Measurements from ENCODE around the gene KDM2A.

Gene KDM2A

DNA sequence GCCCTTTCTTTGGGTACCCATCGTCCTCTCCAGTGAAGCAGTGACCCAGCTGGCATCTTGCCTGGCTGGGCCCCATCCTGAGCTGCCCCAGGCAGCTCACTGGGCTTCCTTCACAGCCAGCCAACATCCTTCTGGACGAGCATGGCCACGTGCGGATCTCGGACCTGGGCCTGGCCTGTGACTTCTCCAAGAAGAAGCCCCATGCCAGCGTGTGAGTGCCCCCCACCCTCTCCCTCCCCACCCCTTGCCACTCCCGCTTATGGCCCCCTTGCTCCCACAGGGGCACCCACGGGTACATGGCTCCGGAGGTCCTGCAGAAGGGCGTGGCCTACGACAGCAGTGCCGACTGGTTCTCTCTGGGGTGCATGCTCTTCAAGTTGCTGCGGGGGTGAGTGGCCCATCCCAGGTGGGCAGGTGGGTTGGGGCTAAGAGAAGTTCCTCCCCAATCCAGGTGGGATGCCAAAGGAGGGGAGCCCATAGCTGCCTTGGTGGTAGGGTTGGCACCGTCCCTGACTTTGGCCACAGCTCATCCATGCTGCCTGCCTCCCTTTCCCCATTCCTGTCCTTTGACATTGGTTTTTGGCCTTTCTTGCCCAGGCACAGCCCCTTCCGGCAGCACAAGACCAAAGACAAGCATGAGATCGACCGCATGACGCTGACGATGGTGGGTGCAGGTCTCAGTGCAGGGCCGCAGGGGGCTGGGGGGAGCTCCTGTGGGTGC lies 163.3 kb downstream of the KDM2A start:
- H3K4me3 ChIP-seq (ENCODE audit: extremely low read depth, insufficient read depth, low read length, poor library complexity, severe bottlenecking), result no peak overlapping the region
- H3K36me3 ChIP-seq (ENCODE audit: control insufficient read depth, insufficient read depth, low read length), result peaks cover 85% of the 10 kb centered on the region
- H3K27ac ChIP-seq (ENCODE audit: low read depth, low read length, severe bottlenecking), result no peak overlapping the region

DNA sequence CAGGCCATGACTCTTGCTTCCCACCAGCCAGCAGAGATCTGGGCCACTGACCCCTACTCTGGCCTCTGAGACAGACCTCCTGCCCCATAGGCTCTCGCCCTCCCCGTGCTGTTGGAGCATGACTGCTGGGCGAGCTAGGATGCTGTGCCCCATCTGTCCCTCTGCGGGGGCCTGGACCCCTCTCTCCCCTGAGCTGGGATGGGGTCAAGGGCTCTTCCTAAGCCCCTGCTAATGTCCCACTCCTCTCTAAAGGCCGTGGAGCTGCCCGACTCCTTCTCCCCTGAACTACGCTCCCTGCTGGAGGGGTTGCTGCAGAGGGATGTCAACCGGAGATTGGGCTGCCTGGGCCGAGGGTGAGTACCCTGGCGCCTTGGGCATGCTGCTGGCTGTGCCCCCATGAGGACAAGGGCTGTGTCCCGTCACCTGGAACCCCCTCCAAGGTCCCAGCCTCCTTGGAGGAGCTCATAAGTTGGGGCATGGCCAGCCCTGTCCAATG lies 163.9 kb downstream of the KDM2A start:
- no peak overlapping the region for H3K4me3 ChIP-seq (ENCODE audit: extremely low read depth, insufficient read depth, low read length, poor library complexity, severe bottlenecking)
- WGBS, 2 experiments (ENCODE audit: insufficient coverage in 2 of 2), result 95 to 96% methylated on average over 9 to 11 of the region's 11 CpGs
- no peak overlapping the region for H3K27ac ChIP-seq (ENCODE audit: low read depth, low read length, severe bottlenecking)
- peaks cover 82% of the 10 kb centered on the region for H3K36me3 ChIP-seq (ENCODE audit: control insufficient read depth, insufficient read depth, low read length)
- no peaks in the 10 kb centered on the region for H3K9me3 ChIP-seq (ENCODE audit: control insufficient read depth, low read length)
- peaks cover 6% of the 10 kb centered on the region for H3K4me1 ChIP-seq (ENCODE audit: control insufficient read depth, insufficient read depth, low read length, poor library complexity, severe bottlenecking)

More for the DNA sequence above, 163.3 kb downstream of the KDM2A start:
- Histone ChIP-seq H3K9me3 (ENCODE audit: control insufficient read depth, low read length) (no peaks in the 10 kb centered on the region), H3K4me1 (ENCODE audit: control insufficient read depth, insufficient read depth, low read length, poor library complexity, severe bottlenecking) (peaks cover 8% of the 10 kb centered on the region)
- WGBS, 2 experiments (ENCODE audit: insufficient coverage in 2 of 2), result 96 to 97% methylated on average over 15 to 18 of the region's 20 CpGs

DNA sequence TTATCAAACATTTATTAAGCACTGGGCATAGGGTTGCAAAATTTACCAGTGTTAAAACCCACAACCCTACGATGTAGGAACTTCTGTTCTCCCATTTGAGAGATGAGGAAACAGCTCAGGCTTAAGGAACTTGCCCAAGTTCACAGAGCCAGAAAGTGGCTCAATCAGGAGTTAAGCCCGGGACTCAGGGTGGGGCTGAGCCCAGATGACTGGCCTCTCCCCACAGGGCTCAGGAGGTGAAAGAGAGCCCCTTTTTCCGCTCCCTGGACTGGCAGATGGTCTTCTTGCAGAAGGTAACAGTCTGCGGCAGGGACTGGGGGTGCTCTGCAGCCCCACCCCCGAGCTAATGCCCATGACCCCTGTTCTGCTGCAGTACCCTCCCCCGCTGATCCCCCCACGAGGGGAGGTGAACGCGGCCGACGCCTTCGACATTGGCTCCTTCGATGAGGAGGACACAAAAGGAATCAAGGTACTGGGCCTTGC lies 164.5 kb downstream of the KDM2A start:
- no peak overlapping the region for H3K4me3 ChIP-seq (ENCODE audit: extremely low read depth, insufficient read depth, low read length, poor library complexity, severe bottlenecking)
- H3K27ac ChIP-seq (ENCODE audit: low read depth, low read length, severe bottlenecking), result no peak overlapping the region
- H3K36me3 ChIP-seq (ENCODE audit: control insufficient read depth, insufficient read depth, low read length), result peaks cover 80% of the 10 kb centered on the region
- WGBS, 2 experiments (ENCODE audit: insufficient coverage in 2 of 2), result 97% methylated on average over 13 of the region's 13 CpGs
- peaks cover 10% of the 10 kb centered on the region for H3K4me1 ChIP-seq (ENCODE audit: control insufficient read depth, insufficient read depth, low read length, poor library complexity, severe bottlenecking)
- H3K9me3 ChIP-seq (ENCODE audit: control insufficient read depth, low read length), result no peaks in the 10 kb centered on the region

DNA sequence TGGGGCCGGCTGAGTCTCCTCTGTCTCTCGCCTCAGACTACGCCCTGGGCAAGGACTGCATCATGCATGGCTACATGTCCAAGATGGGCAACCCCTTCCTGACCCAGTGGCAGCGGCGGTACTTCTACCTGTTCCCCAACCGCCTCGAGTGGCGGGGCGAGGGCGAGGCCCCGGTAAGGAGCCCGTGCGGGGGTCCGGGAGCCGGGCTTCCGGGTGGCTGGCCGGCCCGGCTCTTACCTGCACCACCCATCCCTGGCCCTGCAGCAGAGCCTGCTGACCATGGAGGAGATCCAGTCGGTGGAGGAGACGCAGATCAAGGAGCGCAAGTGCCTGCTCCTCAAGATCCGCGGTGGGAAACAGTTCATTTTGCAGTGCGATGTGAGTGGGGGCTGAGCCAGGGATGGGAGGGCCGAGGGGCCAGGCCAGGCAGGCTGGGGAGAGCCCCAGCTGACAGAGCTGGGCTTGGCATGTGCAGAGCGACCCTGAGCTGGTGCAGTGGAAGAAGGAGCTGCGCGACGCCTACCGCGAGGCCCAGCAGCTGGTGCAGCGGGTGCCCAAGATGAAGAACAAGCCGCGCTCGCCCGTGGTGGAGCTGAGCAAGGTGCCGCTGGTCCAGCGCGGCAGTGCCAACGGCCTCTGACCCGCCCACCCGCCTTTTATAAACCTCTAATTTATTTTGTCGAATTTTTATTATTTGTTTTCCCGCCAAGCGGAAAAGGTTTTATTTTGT lies 165.9 kb downstream of the KDM2A start:
- H3K4me1 ChIP-seq (ENCODE audit: control insufficient read depth, insufficient read depth, low read length, poor library complexity, severe bottlenecking), result peaks cover 12% of the 10 kb centered on the region
- no peak overlapping the region for H3K27ac ChIP-seq (ENCODE audit: low read depth, low read length, severe bottlenecking)
- no peaks in the 10 kb centered on the region for H3K9me3 ChIP-seq (ENCODE audit: control insufficient read depth, low read length)
- no peak overlapping the region for H3K4me3 ChIP-seq (ENCODE audit: extremely low read depth, insufficient read depth, low read length, poor library complexity, severe bottlenecking)
- 94% methylated on average over 35 to 43 of the region's 45 CpGs for WGBS, 2 experiments (ENCODE audit: insufficient coverage in 2 of 2)
- peaks cover 65% of the 10 kb centered on the region for H3K36me3 ChIP-seq (ENCODE audit: control insufficient read depth, insufficient read depth, low read length)

DNA sequence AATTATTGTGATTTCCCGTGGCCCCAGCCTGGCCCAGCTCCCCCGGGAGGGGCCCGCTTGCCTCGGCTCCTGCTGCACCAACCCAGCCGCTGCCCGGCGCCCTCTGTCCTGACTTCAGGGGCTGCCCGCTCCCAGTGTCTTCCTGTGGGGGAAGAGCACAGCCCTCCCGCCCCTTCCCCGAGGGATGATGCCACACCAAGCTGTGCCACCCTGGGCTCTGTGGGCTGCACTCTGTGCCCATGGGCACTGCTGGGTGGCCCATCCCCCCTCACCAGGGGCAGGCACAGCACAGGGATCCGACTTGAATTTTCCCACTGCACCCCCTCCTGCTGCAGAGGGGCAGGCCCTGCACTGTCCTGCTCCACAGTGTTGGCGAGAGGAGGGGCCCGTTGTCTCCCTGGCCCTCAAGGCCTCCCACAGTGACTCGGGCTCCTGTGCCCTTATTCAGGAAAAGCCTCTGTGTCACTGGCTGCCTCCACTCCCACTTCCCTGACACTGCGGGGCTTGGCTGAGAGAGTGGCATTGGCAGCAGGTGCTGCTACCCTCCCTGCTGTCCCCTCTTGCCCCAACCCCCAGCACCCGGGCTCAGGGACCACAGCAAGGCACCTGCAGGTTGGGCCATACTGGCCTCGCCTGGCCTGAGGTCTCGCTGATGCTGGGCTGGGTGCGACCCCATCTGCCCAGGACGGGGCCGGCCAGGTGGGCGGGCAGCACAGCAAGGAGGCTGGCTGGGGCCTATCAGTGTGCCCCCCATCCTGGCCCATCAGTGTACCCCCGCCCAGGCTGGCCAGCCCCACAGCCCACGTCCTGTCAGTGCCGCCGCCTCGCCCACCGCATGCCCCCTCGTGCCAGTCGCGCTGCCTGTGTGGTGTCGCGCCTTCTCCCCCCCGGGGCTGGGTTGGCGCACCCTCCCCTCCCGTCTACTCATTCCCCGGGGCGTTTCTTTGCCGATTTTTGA lies 166.8 kb downstream of the KDM2A start:
- no peak overlapping the region for H3K27ac ChIP-seq (ENCODE audit: low read depth, low read length, severe bottlenecking)
- no peak overlapping the region for H3K4me3 ChIP-seq (ENCODE audit: extremely low read depth, insufficient read depth, low read length, poor library complexity, severe bottlenecking)
- WGBS, 2 experiments (ENCODE audit: insufficient coverage in 2 of 2), result 96% methylated on average over 25 to 32 of the region's 39 CpGs
- peaks cover 14% of the 10 kb centered on the region for H3K4me1 ChIP-seq (ENCODE audit: control insufficient read depth, insufficient read depth, low read length, poor library complexity, severe bottlenecking)
- H3K36me3 ChIP-seq (ENCODE audit: control insufficient read depth, insufficient read depth, low read length), result peaks cover 64% of the 10 kb centered on the region
- H3K9me3 ChIP-seq (ENCODE audit: control insufficient read depth, low read length), result no peaks in the 10 kb centered on the region

DNA sequence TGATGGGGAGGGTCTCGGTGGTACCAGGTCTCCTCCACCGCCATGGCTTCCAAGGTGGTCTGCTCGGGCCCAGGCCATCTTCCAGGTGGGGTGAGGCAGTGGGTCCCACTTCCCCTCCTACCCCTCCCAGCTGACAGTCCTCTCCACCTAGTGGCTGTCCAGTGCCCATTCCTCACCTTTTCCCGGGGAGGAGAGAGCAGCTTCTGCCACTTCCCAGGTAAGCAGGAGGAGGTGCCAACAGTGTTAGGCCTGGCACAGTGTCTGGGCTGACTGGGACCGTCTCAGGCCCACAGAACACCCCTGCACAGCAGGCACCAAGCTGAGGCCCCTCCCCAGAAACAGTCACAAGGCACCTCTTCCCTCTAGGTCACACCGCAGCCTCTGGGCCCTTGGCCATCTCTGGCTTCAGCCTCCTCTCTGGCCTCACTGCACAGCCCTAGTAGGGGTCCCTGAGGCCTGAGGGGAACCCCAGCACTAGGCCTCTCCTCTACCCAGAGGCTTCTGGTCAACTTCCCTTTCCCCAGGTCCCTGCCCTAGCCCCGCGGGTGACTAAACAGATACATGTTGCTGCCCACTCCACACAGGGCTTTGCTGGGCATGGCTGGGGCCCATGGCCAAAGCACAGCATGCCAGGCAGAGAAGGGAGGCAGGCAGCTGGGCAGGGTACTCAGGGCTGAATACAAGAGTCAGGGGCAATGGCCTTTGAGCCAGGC lies 167.7 kb downstream of the KDM2A start:
- no peak overlapping the region for H3K4me3 ChIP-seq (ENCODE audit: extremely low read depth, insufficient read depth, low read length, poor library complexity, severe bottlenecking)
- H3K36me3 ChIP-seq (ENCODE audit: control insufficient read depth, insufficient read depth, low read length), result peaks cover 65% of the 10 kb centered on the region
- peak overlapping the region; percentile 29 for H3K27ac ChIP-seq (ENCODE audit: low read depth, low read length, severe bottlenecking)
- peaks cover 14% of the 10 kb centered on the region for H3K4me1 ChIP-seq (ENCODE audit: control insufficient read depth, insufficient read depth, low read length, poor library complexity, severe bottlenecking)
- 82 to 96% methylated on average over 7 to 8 of the region's 8 CpGs for WGBS, 2 experiments (ENCODE audit: insufficient coverage in 2 of 2)
- H3K9me3 ChIP-seq (ENCODE audit: control insufficient read depth, low read length), result no peaks in the 10 kb centered on the region

DNA sequence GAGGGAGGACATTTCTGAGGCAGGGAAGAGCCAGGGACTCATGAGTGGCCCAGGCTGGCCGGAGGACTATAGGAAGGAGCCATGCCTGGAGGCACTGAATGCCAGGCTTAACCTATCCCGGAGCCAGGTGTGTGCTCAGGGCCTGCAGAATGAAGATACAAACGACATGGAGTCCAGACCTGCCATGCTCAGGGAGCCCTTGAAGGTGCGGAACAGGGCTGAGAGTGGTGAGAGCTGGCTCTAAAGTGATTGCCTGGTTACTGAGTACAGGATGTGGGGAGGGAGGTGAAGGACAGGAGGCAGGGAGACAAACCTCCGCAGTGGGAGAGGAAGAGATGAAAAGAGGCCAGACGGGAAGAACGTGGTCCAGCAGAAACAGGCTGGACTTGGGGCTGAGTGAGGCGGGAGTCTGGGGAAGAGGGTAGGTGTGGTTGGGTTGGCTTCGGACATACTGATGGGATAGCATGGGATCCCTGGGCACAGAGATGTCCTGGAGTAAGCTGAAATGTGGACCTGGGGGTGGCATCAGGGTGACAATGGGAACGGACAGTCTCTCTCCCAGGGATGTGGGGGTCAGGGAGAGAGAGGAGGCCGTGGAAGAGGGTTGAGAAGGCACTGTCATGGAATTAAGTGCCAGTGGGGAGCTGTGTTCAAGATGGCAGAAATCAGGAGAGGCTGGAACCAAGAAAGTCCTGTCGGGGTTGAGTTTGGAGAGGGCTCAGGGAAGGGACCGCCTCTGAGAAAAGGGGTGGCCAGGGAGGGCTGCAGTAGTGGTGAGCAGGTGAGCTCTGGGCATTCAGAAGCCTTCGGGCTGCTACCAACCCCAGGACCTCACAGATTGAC lies 168.5 kb downstream of the KDM2A start:
- Histone ChIP-seq H3K4me1 (ENCODE audit: control insufficient read depth, insufficient read depth, low read length, poor library complexity, severe bottlenecking) (peaks cover 14% of the 10 kb centered on the region), H3K36me3 (ENCODE audit: control insufficient read depth, insufficient read depth, low read length) (peaks cover 68% of the 10 kb centered on the region), H3K27ac (ENCODE audit: low read depth, low read length, severe bottlenecking) (peak overlapping the region; percentile 94), H3K9me3 (ENCODE audit: control insufficient read depth, low read length) (no peaks in the 10 kb centered on the region), H3K4me3 (ENCODE audit: extremely low read depth, insufficient read depth, low read length, poor library complexity, severe bottlenecking) (peak overlapping the region; percentile 67)
- 95 to 97% methylated on average over 10 to 13 of the region's 14 CpGs for WGBS, 2 experiments (ENCODE audit: insufficient coverage in 2 of 2)

DNA sequence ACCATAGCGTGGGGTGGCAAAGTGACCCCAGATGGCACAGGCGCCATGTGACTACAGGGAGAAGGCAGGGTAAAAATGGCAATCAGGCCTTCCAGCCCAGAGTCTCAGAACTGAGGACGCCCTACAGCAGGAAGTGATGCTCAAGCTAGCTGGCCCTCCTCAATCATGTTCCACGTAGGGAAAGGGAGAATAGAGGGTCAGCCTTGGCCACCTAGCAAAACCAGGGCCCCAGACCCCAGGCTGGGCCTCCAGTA lies 169.1 kb downstream of the KDM2A start:
- H3K27ac ChIP-seq (ENCODE audit: low read depth, low read length, severe bottlenecking), result peak overlapping the region; percentile 94
- peaks cover 68% of the 10 kb centered on the region for H3K36me3 ChIP-seq (ENCODE audit: control insufficient read depth, insufficient read depth, low read length)
- 60 to 66% methylated on average over 4 of the region's 4 CpGs for WGBS, 2 experiments (ENCODE audit: insufficient coverage in 2 of 2)
- H3K4me1 ChIP-seq (ENCODE audit: control insufficient read depth, insufficient read depth, low read length, poor library complexity, severe bottlenecking), result peaks cover 14% of the 10 kb centered on the region
- peak overlapping the region; percentile 67 for H3K4me3 ChIP-seq (ENCODE audit: extremely low read depth, insufficient read depth, low read length, poor library complexity, severe bottlenecking)
- no peaks in the 10 kb centered on the region for H3K9me3 ChIP-seq (ENCODE audit: control insufficient read depth, low read length)

DNA sequence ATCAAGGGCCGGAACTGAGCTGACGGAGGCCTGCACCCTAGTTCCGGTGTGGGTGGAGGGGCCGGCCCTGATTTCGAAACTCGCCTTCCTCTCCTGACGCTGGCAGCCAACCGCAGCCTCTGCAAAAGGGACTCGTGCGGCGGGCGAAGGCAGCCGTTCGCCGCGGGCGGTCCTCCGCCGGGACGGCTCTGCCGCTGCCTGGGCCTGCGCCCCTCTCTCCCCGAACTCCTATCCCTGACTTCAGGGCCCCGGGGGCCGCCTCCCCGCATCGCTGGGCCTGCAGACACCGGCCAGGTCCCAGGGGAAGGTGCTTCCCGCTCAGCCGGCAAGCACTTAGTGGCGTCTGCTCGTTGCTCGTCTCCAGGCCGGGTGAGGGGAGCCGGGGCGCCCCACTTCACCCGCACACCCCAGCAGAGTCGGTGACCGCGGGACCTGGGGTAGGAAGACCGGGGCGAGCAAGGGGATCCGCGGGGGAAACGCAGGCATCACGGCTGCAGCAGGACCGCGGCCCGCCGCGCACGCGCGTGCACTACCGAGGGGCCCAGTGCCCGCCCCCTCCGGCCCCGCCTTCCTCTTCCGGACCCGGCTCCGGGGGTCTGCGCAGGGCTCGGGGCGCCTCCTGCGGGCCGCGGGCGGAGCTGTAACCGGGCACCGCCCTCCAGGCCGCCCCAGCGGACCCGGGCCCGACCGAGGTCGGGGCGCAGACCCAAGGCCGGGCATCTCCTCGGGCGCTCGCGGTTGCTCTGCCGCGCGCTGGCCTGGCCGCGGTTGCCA lies 169.6 kb downstream of the KDM2A start:
- Histone ChIP-seq H3K4me1 (ENCODE audit: control insufficient read depth, insufficient read depth, low read length, poor library complexity, severe bottlenecking) (peaks cover 14% of the 10 kb centered on the region), H3K27ac (ENCODE audit: low read depth, low read length, severe bottlenecking) (peak overlapping the region; percentile 94), H3K9me3 (ENCODE audit: control insufficient read depth, low read length) (no peaks in the 10 kb centered on the region), H3K36me3 (ENCODE audit: control insufficient read depth, insufficient read depth, low read length) (peaks cover 68% of the 10 kb centered on the region), H3K4me3 (ENCODE audit: extremely low read depth, insufficient read depth, low read length, poor library complexity, severe bottlenecking) (peak overlapping the region; percentile 67)
- 0 to 1% methylated on average over 58 to 74 of the region's 87 CpGs for WGBS, 2 experiments (ENCODE audit: insufficient coverage in 2 of 2)

All from mesodermal cell (in vitro differentiated cells).